BE2C (cell line): ENCODE measurements around the gene PPP1R12B.

ENCODE experiments used
- DNase-seq: peaks from one replicate; pipeline ENCODE4 v3.0.0-alpha.2; 2020
- H3K27me3 ChIP-seq: fragments of 250-450 bp; sonication (Bioruptor Pico); 2 replicates; pipeline ENCODE4 v1.5.1; 2020; ENCODE audit warnings: mild to moderate bottlenecking
- H3K36me3 ChIP-seq: fragments of 250-450 bp; sonication (Bioruptor Pico); 2 replicates; pipeline ENCODE4 v1.5.1; 2020; ENCODE audit warnings: mild to moderate bottlenecking
- H3K4me1 ChIP-seq: fragments of 250-450 bp; sonication (Bioruptor Pico); 2 replicates; pipeline ENCODE4 v1.5.1; 2020
- H3K4me3 ChIP-seq: 2 replicates; pipeline ENCODE4 v1.5.1; 2011; ENCODE audit warnings: low read depth, low read length
- H3K9me3 ChIP-seq: fragments of 250-450 bp; sonication (Bioruptor Pico); 2 replicates; pipeline ENCODE4 v1.5.1; 2020
- CTCF ChIP-seq: IDR thresholded peaks from 2 replicates; pipeline ENCODE4 v1.5.1; 2012; ENCODE audit warnings: mild to moderate bottlenecking, low read depth, low read length

PPP1R12B gene

GRCh38 chr1:202310071-202310725, 38.3 kb upstream of the PPP1R12B start:
- no peak for DNase-seq

GRCh38 chr1:202310746-202311145, 37.8 kb upstream of the PPP1R12B start:
- Histone ChIP-seq H3K4me1 (peaks cover 8% of the 10 kb centered on the region), H3K4me3 (no peak overlapping the region), H3K36me3 (no peaks in the 10 kb centered on the region), H3K27me3 (no peaks in the 10 kb centered on the region), H3K9me3 (no peaks in the 10 kb centered on the region)
- DNase-seq: no peak
- TF ChIP-seq CTCF: no peak

More at GRCh38 chr1:202310071-202310725, 38.3 kb upstream of the PPP1R12B start:
- Histone ChIP-seq H3K4me3 (no peak overlapping the region), H3K4me1 (peaks cover 12% of the 10 kb centered on the region), H3K9me3 (no peaks in the 10 kb centered on the region), H3K36me3 (no peaks in the 10 kb centered on the region), H3K27me3 (no peaks in the 10 kb centered on the region)
- TF ChIP-seq CTCF: no peak

- no peaks in the 10 kb centered on the region for H3K9me3 ChIP-seq
- no peaks in the 10 kb centered on the region for H3K27me3 ChIP-seq
- peaks cover 8% of the 10 kb centered on the region for H3K4me1 ChIP-seq
- no peak overlapping the region for H3K4me3 ChIP-seq
- DNase-seq: peak; percentile 66
- no peak for TF ChIP-seq CTCF
- H3K36me3 ChIP-seq: no peaks in the 10 kb centered on the region
These were observed 36.4 kb upstream of the PPP1R12B start for GRCh38 chr1:202311875-202312635.

GRCh38 chr1:202315576-202316168, 32.8 kb upstream of the PPP1R12B start:
- H3K27me3 ChIP-seq: no peaks in the 10 kb centered on the region
- no peaks in the 10 kb centered on the region for H3K9me3 ChIP-seq
- H3K4me3 ChIP-seq: no peak overlapping the region
- DNase-seq: peak; percentile 85
- H3K36me3 ChIP-seq: no peaks in the 10 kb centered on the region
- TF ChIP-seq CTCF: peak; percentile 100
- H3K4me1 ChIP-seq: peaks cover 8% of the 10 kb centered on the region

- H3K36me3 ChIP-seq: no peaks in the 10 kb centered on the region
- H3K4me1 ChIP-seq: peaks cover 8% of the 10 kb centered on the region
- no peaks in the 10 kb centered on the region for H3K27me3 ChIP-seq
- TF ChIP-seq CTCF: no peak
- no peaks in the 10 kb centered on the region for H3K9me3 ChIP-seq
- DNase-seq: no peak
- no peak overlapping the region for H3K4me3 ChIP-seq
These were observed 32.3 kb upstream of the PPP1R12B start for GRCh38 chr1:202316186-202316585.
